Measurements from ENCODE around the gene ADGRE1.

GRCh38 chr19:6956573-6956972 lies 69.2 kb downstream of the ADGRE1 start:
- TF ChIP-seq POLR2A (IDR thresholded peaks at IDR 0.05; ENCODE audit: low read length) (no peak), GATA1 (IDR thresholded peaks at IDR 0.05; ENCODE audit: low read depth, low read length) (no peak)
